ENCODE data around the gene HUWE1. TPM values are rescaled to one million over a fixed set of nuclear protein-coding genes. Genes with fewer than 3 reads are reported as not detected.

HUWE1 gene
- polyA plus RNA-seq, 2 donors = 30.4 to 34.9 TPM

DNA sequence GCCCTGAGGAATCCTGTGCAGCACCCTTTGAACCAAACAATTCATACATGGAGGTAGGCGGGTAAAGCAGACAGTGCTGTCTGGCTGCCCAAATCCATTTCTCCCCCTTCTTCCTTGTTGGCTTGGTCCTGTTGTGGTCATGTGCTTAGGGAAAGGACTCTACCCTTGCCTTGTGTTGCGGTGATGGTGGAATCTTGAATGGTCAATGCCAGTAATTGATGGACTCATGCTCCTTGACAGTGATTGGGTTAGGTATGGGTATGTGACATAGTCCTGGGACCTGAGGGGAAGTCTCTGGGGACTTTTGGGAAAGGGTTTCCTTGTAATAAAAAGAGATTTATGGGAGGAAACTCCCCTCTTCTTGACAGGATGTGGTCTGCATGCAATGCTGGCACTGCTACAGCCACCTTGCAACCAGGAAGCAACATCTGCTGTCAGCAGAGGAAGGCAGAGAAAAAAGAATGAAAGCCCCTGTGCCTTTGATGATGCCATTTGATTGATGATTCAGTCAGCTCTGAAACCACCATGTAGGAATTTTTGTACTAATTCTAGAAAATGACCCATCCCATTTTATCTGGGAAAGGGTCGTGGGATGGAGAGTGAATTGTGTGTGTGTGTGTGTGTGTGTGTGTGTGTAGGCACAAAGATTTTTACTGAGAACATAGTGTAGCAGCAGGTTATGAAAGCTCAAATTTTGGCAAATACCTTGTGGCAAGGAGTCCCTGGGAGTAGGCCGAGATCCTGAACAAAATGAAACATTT, 30.0 kb upstream of the HUWE1 start:
- Histone ChIP-seq H3K27ac (ENCODE audit: low read depth in 2 of 2, low read length in 1 of 2) (no peak overlapping the region), H3K9me3 (ENCODE audit: control insufficient read depth in 2 of 2, insufficient read depth in 1 of 2, low read depth in 1 of 2, low read length in 1 of 2) (no peaks in the 10 kb centered on the region), H3K36me3 (ENCODE audit: control insufficient read depth in 2 of 2, insufficient read depth in 2 of 2, low read length in 1 of 2) (no peaks in the 10 kb centered on the region), H3K27me3 (ENCODE audit: control insufficient read depth in 1 of 2, insufficient read depth in 2 of 2, low read length in 2 of 2) (no peaks in the 10 kb centered on the region), H3K4me1 (ENCODE audit: control insufficient read depth in 2 of 2, insufficient read depth in 2 of 2, low read length in 1 of 2) (peaks cover 0 to 2% of the 10 kb centered on the region in 2 donors), H3K4me3 (ENCODE audit: low read depth in 1 of 2, low read length in 2 of 2) (no peak overlapping the region)
- WGBS, 2 donors = 67 to 71% methylated on average over 4 of the region's 4 CpGs

GRCh38 chrX:53715346-53715924, 28.9 kb upstream of the HUWE1 start:
- Histone ChIP-seq H3K27ac (ENCODE audit: low read depth in 2 of 2, low read length in 1 of 2) (peak overlapping the region in 1 of 2 donors; percentile 16), H3K36me3 (ENCODE audit: control insufficient read depth in 2 of 2, insufficient read depth in 2 of 2, low read length in 1 of 2) (no peaks in the 10 kb centered on the region), H3K4me3 (ENCODE audit: low read depth in 1 of 2, low read length in 2 of 2) (no peak overlapping the region), H3K4me1 (ENCODE audit: control insufficient read depth in 2 of 2, insufficient read depth in 2 of 2, low read length in 1 of 2) (peaks cover 0 to 2% of the 10 kb centered on the region in 2 donors), H3K27me3 (ENCODE audit: control insufficient read depth in 1 of 2, insufficient read depth in 2 of 2, low read length in 2 of 2) (no peaks in the 10 kb centered on the region), H3K9me3 (ENCODE audit: control insufficient read depth in 2 of 2, insufficient read depth in 1 of 2, low read depth in 1 of 2, low read length in 1 of 2) (no peaks in the 10 kb centered on the region)
- 55 to 71% methylated on average over 3 of the region's 3 CpGs for WGBS, 2 donors

DNA sequence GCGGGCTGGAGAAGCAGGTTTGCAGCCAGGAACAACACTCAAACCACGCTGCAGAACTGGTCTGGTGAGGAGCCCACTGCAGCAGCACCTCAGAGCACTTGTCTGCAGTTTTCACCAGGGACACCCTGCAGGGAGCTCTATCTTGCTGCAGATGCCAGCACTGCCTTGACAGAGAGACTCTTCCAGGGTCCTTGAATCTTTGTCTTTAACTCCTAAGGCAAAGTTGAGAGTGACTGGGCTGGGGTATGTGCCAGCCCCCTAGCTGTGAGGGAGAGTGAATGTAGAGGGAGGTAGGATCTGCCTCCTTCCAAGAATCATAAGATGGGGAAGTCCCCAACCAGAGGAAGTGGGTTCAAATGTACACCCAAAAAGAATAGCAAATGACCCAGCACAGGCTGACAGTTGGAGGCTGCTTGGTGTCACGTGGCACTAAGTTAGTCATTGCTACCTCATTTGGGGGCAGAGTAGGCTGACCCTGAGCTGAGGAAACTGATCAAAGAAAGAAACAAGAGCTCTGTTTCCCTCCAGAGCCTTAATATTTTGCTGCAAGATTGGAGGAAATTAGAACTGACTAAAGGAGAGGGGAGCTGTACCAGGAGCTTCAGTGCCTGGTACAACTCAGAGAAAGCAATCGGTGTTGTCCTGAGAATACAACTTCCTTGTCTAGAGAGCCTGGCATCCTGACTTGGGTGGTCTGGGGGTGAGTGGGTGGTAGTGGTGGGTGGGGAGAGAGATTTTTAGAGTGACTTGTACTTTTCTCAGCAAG, 28.2 kb upstream of the HUWE1 start:
- peak overlapping the region; percentile 44 to 58 for H3K27ac ChIP-seq (ENCODE audit: low read depth in 2 of 2, low read length in 1 of 2)
- peaks cover 0 to 2% of the 10 kb centered on the region in 2 donors for H3K4me1 ChIP-seq (ENCODE audit: control insufficient read depth in 2 of 2, insufficient read depth in 2 of 2, low read length in 1 of 2)
- no peaks in the 10 kb centered on the region for H3K9me3 ChIP-seq (ENCODE audit: control insufficient read depth in 2 of 2, insufficient read depth in 1 of 2, low read depth in 1 of 2, low read length in 1 of 2)
- no peak overlapping the region for H3K4me3 ChIP-seq (ENCODE audit: low read depth in 1 of 2, low read length in 2 of 2)
- H3K27me3 ChIP-seq (ENCODE audit: control insufficient read depth in 1 of 2, insufficient read depth in 2 of 2, low read length in 2 of 2) = no peaks in the 10 kb centered on the region
- H3K36me3 ChIP-seq (ENCODE audit: control insufficient read depth in 2 of 2, insufficient read depth in 2 of 2, low read length in 1 of 2) = no peaks in the 10 kb centered on the region
- 17 to 39% methylated on average over 4 of the region's 4 CpGs for WGBS, 2 donors

- Histone ChIP-seq H3K27ac (ENCODE audit: low read depth in 2 of 2, low read length in 1 of 2) (no peak overlapping the region), H3K4me1 (ENCODE audit: control insufficient read depth in 2 of 2, insufficient read depth in 2 of 2, low read length in 1 of 2) (peaks cover 0 to 2% of the 10 kb centered on the region in 2 donors), H3K9me3 (ENCODE audit: control insufficient read depth in 2 of 2, insufficient read depth in 1 of 2, low read depth in 1 of 2, low read length in 1 of 2) (no peaks in the 10 kb centered on the region), H3K27me3 (ENCODE audit: control insufficient read depth in 1 of 2, insufficient read depth in 2 of 2, low read length in 2 of 2) (no peaks in the 10 kb centered on the region), H3K36me3 (ENCODE audit: control insufficient read depth in 2 of 2, insufficient read depth in 2 of 2, low read length in 1 of 2) (no peaks in the 10 kb centered on the region), H3K4me3 (ENCODE audit: low read depth in 1 of 2, low read length in 2 of 2) (no peak overlapping the region)
- 57 to 67% methylated on average over 6 of the region's 6 CpGs for WGBS, 2 donors
These were observed 27.6 kb upstream of the HUWE1 start for GRCh38 chrX:53713987-53714579.

GRCh38 chrX:53711436-53711835, 24.9 kb upstream of the HUWE1 start:
- 74 to 88% methylated on average over 6 of the region's 6 CpGs for WGBS, 2 donors
- Histone ChIP-seq H3K4me3 (ENCODE audit: low read depth in 1 of 2, low read length in 2 of 2) (no peak overlapping the region), H3K27ac (ENCODE audit: low read depth in 2 of 2, low read length in 1 of 2) (no peak overlapping the region), H3K9me3 (ENCODE audit: control insufficient read depth in 2 of 2, insufficient read depth in 1 of 2, low read depth in 1 of 2, low read length in 1 of 2) (no peaks in the 10 kb centered on the region), H3K36me3 (ENCODE audit: control insufficient read depth in 2 of 2, insufficient read depth in 2 of 2, low read length in 1 of 2) (no peaks in the 10 kb centered on the region), H3K4me1 (ENCODE audit: control insufficient read depth in 2 of 2, insufficient read depth in 2 of 2, low read length in 1 of 2) (peaks cover 0 to 2% of the 10 kb centered on the region in 2 donors), H3K27me3 (ENCODE audit: control insufficient read depth in 1 of 2, insufficient read depth in 2 of 2, low read length in 2 of 2) (no peaks in the 10 kb centered on the region)

DNA sequence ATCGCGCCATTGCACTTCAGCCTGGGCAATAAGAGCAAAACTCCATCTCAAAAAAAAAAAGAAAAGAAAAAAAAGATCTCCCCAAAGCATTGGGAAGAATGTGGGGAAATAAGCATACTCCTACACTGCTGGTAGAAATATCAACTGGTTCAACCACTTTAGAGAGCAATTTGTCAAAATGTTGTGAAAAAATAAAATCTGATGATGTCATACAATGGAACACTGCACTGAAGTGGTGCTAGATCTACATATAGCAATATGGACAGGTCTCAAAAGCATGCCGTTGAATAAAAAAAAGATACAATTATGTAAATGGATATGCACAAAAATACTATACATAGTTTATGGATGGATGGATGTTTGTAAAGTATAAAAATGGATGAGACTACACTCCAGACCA, 18.3 kb upstream of the HUWE1 start:
- H3K27me3 ChIP-seq (ENCODE audit: control insufficient read depth in 1 of 2, insufficient read depth in 2 of 2, low read length in 2 of 2) = peaks cover 0 to 3% of the 10 kb centered on the region in 2 donors
- no peak overlapping the region for H3K27ac ChIP-seq (ENCODE audit: low read depth in 2 of 2, low read length in 1 of 2)
- H3K4me3 ChIP-seq (ENCODE audit: low read depth in 1 of 2, low read length in 2 of 2) = no peak overlapping the region
- no peaks in the 10 kb centered on the region for H3K36me3 ChIP-seq (ENCODE audit: control insufficient read depth in 2 of 2, insufficient read depth in 2 of 2, low read length in 1 of 2)
- H3K9me3 ChIP-seq (ENCODE audit: control insufficient read depth in 2 of 2, insufficient read depth in 1 of 2, low read depth in 1 of 2, low read length in 1 of 2) = no peaks in the 10 kb centered on the region
- WGBS, 2 donors = 91 to 98% methylated on average over 3 of the region's 3 CpGs
- no peaks in the 10 kb centered on the region for H3K4me1 ChIP-seq (ENCODE audit: control insufficient read depth in 2 of 2, insufficient read depth in 2 of 2, low read length in 1 of 2)

DNA sequence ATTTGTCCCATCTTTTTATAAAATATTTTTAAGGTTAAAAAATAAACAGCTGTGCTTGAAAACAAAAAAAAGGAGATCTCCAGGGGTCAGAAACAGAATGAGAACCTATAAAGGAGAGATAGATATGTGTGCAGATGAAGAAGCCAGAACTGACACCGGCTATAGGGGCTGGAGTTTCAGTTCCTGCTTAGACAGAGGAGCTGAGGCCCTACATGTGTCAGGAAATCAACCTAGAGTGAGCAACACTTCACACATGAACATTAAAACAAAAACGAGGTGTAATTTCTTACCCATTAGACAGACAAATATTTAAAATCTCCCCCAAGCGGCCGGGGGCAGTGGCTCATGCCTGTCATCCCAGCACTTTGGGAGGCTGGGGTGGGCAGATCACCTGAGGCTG, 17.8 kb upstream of the HUWE1 start:
- Histone ChIP-seq H3K4me1 (ENCODE audit: control insufficient read depth in 2 of 2, insufficient read depth in 2 of 2, low read length in 1 of 2) (no peaks in the 10 kb centered on the region), H3K4me3 (ENCODE audit: low read depth in 1 of 2, low read length in 2 of 2) (no peak overlapping the region), H3K9me3 (ENCODE audit: control insufficient read depth in 2 of 2, insufficient read depth in 1 of 2, low read depth in 1 of 2, low read length in 1 of 2) (no peaks in the 10 kb centered on the region), H3K27me3 (ENCODE audit: control insufficient read depth in 1 of 2, insufficient read depth in 2 of 2, low read length in 2 of 2) (peaks cover 0 to 5% of the 10 kb centered on the region in 2 donors), H3K36me3 (ENCODE audit: control insufficient read depth in 2 of 2, insufficient read depth in 2 of 2, low read length in 1 of 2) (no peaks in the 10 kb centered on the region), H3K27ac (ENCODE audit: low read depth in 2 of 2, low read length in 1 of 2) (no peak overlapping the region)
- WGBS, 2 donors = 70 to 82% methylated on average over 4 of the region's 4 CpGs

GRCh38 chrX:53695946-53696549, 9.5 kb upstream of the HUWE1 start:
- Histone ChIP-seq H3K27ac (ENCODE audit: low read depth in 2 of 2, low read length in 1 of 2) (no peak overlapping the region), H3K4me3 (ENCODE audit: low read depth in 1 of 2, low read length in 2 of 2) (no peak overlapping the region), H3K27me3 (ENCODE audit: control insufficient read depth in 1 of 2, insufficient read depth in 2 of 2, low read length in 2 of 2) (peaks cover 0 to 2% of the 10 kb centered on the region in 2 donors), H3K9me3 (ENCODE audit: control insufficient read depth in 2 of 2, insufficient read depth in 1 of 2, low read depth in 1 of 2, low read length in 1 of 2) (no peaks in the 10 kb centered on the region), H3K4me1 (ENCODE audit: control insufficient read depth in 2 of 2, insufficient read depth in 2 of 2, low read length in 1 of 2) (no peaks in the 10 kb centered on the region), H3K36me3 (ENCODE audit: control insufficient read depth in 2 of 2, insufficient read depth in 2 of 2, low read length in 1 of 2) (no peaks in the 10 kb centered on the region)
- WGBS, 2 donors = 36 to 56% methylated on average over 10 of the region's 10 CpGs

GRCh38 chrX:53694642-53695041, 8.1 kb upstream of the HUWE1 start:
- Histone ChIP-seq H3K27me3 (ENCODE audit: control insufficient read depth in 1 of 2, insufficient read depth in 2 of 2, low read length in 2 of 2) (peaks cover 0 to under 1% of the 10 kb centered on the region in 2 donors), H3K4me3 (ENCODE audit: low read depth in 1 of 2, low read length in 2 of 2) (no peak overlapping the region), H3K9me3 (ENCODE audit: control insufficient read depth in 2 of 2, insufficient read depth in 1 of 2, low read depth in 1 of 2, low read length in 1 of 2) (no peaks in the 10 kb centered on the region), H3K36me3 (ENCODE audit: control insufficient read depth in 2 of 2, insufficient read depth in 2 of 2, low read length in 1 of 2) (no peaks in the 10 kb centered on the region), H3K27ac (ENCODE audit: low read depth in 2 of 2, low read length in 1 of 2) (no peak overlapping the region), H3K4me1 (ENCODE audit: control insufficient read depth in 2 of 2, insufficient read depth in 2 of 2, low read length in 1 of 2) (no peaks in the 10 kb centered on the region)
- WGBS, 2 donors = 87 to 98% methylated on average over 1 of the region's 1 CpG
